ENCODE results near the gene CNRIP1. TPM values are rescaled to one million over a fixed set of nuclear protein-coding genes. Genes with fewer than 3 reads are reported as not detected.

Gene CNRIP1
- total RNA-seq, 1 experiment from 2014 or later, result not detected

DNA sequence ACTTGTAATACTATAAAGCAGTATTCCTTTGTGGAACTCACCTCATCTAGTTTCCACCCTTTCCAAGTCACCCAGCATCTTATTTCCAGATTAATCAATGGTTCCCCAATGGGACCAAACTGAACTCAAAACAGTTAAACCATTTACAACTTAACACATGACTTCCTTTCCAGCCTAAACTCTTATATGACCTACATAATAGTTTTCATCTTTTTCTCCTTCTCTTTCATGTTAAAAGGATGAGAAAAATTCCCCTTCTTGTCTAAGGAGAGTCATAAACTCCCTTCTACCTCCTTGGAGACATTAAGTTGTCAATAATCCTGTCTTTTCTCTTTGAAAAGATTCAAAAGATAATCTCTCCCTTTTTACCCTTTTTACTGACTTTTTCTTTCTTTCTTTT, 74.1 kb downstream of the CNRIP1 start (continued):
- TF ChIP-seq, protein P1, sequence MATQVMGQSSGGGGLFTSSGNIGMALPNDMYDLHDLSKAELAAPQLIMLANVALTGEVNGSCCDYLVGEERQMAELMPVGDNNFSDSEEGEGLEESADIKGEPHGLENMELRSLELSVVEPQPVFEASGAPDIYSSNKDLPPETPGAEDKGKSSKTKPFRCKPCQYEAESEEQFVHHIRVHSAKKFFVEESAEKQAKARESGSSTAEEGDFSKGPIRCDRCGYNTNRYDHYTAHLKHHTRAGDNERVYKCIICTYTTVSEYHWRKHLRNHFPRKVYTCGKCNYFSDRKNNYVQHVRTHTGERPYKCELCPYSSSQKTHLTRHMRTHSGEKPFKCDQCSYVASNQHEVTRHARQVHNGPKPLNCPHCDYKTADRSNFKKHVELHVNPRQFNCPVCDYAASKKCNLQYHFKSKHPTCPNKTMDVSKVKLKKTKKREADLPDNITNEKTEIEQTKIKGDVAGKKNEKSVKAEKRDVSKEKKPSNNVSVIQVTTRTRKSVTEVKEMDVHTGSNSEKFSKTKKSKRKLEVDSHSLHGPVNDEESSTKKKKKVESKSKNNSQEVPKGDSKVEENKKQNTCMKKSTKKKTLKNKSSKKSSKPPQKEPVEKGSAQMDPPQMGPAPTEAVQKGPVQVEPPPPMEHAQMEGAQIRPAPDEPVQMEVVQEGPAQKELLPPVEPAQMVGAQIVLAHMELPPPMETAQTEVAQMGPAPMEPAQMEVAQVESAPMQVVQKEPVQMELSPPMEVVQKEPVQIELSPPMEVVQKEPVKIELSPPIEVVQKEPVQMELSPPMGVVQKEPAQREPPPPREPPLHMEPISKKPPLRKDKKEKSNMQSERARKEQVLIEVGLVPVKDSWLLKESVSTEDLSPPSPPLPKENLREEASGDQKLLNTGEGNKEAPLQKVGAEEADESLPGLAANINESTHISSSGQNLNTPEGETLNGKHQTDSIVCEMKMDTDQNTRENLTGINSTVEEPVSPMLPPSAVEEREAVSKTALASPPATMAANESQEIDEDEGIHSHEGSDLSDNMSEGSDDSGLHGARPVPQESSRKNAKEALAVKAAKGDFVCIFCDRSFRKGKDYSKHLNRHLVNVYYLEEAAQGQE (IDR thresholded peaks at IDR 0.05; ENCODE audit: low read depth), result no peak
- TF ChIP-seq ZNF274 (IDR thresholded peaks at IDR 0.05; ENCODE audit: low read depth, low read length), result no peak
- TF ChIP-seq, protein P2, sequence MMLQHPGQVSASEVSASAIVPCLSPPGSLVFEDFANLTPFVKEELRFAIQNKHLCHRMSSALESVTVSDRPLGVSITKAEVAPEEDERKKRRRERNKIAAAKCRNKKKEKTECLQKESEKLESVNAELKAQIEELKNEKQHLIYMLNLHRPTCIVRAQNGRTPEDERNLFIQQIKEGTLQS (IDR thresholded peaks at IDR 0.05), result no peak

DNA sequence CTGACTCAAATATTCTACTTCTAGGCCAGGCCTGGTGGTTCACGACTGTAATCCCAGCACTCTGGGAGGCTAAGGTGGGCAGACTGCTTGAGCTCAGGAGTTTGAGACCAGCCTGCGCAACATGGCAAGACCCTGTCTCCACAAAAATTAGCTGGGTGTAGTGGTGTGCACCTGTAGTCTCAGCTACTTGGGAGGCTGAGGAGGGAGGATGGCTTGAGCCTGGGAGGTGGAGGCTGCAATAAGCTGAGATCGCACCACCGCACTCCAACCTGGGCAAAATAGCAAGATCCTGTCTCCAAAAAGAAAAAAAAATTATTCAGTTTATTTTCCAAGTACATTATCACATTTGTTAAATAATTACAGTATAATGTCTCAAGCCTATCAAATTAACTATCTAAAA, 74.7 kb downstream of the CNRIP1 start:
- Histone ChIP-seq H3K27ac (ENCODE audit: low read depth, low read length) (no peak overlapping the region), H4K20me1 (ENCODE audit: insufficient read depth) (peaks cover 62% of the 10 kb centered on the region; the same call in 1 of the 2 replicates), H3K4me3 (replicated peaks in 1 of 2; ENCODE audit: low read depth in 1 of 2, low read length in 2 of 2) (no peak overlapping the region), H3K27me3 (ENCODE audit: insufficient read depth, low read length) (no peaks in the 10 kb centered on the region), H3K9me2 (ENCODE audit: insufficient read depth) (no peaks in the 10 kb centered on the region), H3K4me2 (ENCODE audit: low read length) (no peak overlapping the region), H3K9ac (ENCODE audit: low read length) (no peak overlapping the region), H3K4me1 (ENCODE audit: control insufficient read depth in 1 of 2, insufficient read depth in 2 of 2, low read length in 2 of 2) (peaks cover 2 to 5% of the 10 kb centered on the region in 2 experiments; a peak in 3 of 4 replicates), H3K36me3 (ENCODE audit: control insufficient read depth in 1 of 2, insufficient read depth in 2 of 2, low read length in 2 of 2) (no peaks in the 10 kb centered on the region), H3K79me2 (ENCODE audit: insufficient read depth, low read length) (peaks cover 100% of the 10 kb centered on the region), H2AFZ (ENCODE audit: low read depth, low read length, poor library complexity, severe bottlenecking) (no peak overlapping the region), H3K9me3 (ENCODE audit: control insufficient read depth in 1 of 2, insufficient read depth in 1 of 2, low read depth in 1 of 2, low read length in 2 of 2) (no peaks in the 10 kb centered on the region)
- intact Hi-C loops (cut with micrococcal nuclease), result no loop called here
- no TSS peak for BruUV-seq (replicated peaks)
- DNase-seq (ENCODE audit: low read depth, low spot score) (no peak), ATAC-seq (no peak)
- ChIA-PET RAD21 (ENCODE audit: low non-redundant PET in 1 of 2, low total read pairs in 2 of 2, uncharacterized antibody in 2 of 2, unreplicated experiment in 2 of 2) (interaction anchor here in 1 of 2 experiments (0.9 kb wide), 1 partner anchor 49 kb away, joined by 3 read pairs; no protein-coding TSS in a partner anchor), CTCF (interaction anchor here (2.0 to 2.6 kb wide), 2 partner anchors 49 to 123 kb away, joined by 8 to 11 read pairs; no protein-coding TSS in a partner anchor), POLR2A (no interaction called here)
- TF ChIP-seq, protein P3, sequence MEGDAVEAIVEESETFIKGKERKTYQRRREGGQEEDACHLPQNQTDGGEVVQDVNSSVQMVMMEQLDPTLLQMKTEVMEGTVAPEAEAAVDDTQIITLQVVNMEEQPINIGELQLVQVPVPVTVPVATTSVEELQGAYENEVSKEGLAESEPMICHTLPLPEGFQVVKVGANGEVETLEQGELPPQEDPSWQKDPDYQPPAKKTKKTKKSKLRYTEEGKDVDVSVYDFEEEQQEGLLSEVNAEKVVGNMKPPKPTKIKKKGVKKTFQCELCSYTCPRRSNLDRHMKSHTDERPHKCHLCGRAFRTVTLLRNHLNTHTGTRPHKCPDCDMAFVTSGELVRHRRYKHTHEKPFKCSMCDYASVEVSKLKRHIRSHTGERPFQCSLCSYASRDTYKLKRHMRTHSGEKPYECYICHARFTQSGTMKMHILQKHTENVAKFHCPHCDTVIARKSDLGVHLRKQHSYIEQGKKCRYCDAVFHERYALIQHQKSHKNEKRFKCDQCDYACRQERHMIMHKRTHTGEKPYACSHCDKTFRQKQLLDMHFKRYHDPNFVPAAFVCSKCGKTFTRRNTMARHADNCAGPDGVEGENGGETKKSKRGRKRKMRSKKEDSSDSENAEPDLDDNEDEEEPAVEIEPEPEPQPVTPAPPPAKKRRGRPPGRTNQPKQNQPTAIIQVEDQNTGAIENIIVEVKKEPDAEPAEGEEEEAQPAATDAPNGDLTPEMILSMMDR (IDR thresholded peaks at IDR 0.05 in 2 of 3, conservative IDR thresholded peaks at IDR 0.05 in 1 of 3; ENCODE audit: borderline replicate concordance in 1 of 3, insufficient read depth in 1 of 3, low read depth in 2 of 3, low read length in 2 of 3), result no peak
- TF ChIP-seq SIN3A (IDR thresholded peaks at IDR 0.05; ENCODE audit: low read depth) (no peak), TCF7L2 (IDR thresholded peaks at IDR 0.05; ENCODE audit: borderline replicate concordance, extremely low read depth, insufficient read depth, insufficient read length) (no peak), EZH2phosphoT487 (IDR thresholded peaks at IDR 0.05; ENCODE audit: borderline replicate concordance) (no peak), FOSL1 (IDR thresholded peaks at IDR 0.05; ENCODE audit: low read depth) (no peak), EGR1 (IDR thresholded peaks at IDR 0.05; ENCODE audit: low read depth) (no peak)
- TF ChIP-seq, protein P2 (IDR thresholded peaks at IDR 0.05), result no peak
